ENCODE data around the gene HS1BP3. TPM values are rescaled to one million over a fixed set of nuclear protein-coding genes. Genes with fewer than 3 reads are reported as not detected.

The HS1BP3 gene
- total RNA-seq, 1 donor from 2014 or later = 33.6 TPM

DNA sequence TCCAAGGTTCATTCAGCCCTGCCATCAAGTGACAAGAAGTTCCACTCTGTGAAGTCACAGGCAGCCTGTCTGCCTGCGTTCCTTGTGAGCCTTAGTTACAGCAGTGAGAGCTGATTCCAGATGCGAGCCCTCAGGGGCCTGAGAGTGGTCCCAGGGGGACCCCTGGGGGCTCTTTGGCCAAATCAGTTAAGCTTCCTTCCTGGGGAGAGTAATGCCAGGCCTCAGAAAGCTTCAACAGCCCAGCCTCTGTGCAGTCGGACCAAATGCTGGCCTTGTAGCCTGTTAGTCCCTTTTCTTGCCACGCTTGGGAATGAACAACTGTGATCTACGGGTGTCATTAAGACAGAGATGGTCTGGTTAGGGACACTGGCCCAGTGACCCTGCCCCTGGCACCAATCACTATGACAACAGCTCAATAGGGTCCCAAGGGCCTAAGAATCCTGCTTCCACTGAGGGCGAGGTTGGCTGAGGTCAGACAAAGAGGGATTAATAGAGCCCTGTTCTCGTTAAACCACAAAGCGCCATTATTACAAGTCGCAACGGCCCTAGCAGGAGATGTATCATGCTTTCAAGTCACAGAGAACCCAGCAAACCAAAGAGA is 50.9 kb downstream of the HS1BP3 start:
- no peak overlapping the region for H3K27ac Mint-ChIP-seq (ENCODE audit: unreplicated experiment)
- peaks cover 30% of the 10 kb centered on the region for H3K4me1 Mint-ChIP-seq (ENCODE audit: unreplicated experiment)
- TF ChIP-seq, protein P1, sequence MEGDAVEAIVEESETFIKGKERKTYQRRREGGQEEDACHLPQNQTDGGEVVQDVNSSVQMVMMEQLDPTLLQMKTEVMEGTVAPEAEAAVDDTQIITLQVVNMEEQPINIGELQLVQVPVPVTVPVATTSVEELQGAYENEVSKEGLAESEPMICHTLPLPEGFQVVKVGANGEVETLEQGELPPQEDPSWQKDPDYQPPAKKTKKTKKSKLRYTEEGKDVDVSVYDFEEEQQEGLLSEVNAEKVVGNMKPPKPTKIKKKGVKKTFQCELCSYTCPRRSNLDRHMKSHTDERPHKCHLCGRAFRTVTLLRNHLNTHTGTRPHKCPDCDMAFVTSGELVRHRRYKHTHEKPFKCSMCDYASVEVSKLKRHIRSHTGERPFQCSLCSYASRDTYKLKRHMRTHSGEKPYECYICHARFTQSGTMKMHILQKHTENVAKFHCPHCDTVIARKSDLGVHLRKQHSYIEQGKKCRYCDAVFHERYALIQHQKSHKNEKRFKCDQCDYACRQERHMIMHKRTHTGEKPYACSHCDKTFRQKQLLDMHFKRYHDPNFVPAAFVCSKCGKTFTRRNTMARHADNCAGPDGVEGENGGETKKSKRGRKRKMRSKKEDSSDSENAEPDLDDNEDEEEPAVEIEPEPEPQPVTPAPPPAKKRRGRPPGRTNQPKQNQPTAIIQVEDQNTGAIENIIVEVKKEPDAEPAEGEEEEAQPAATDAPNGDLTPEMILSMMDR (IDR thresholded peaks at IDR 0.05; ENCODE audit: unreplicated experiment) = no peak
- DNase-seq (ENCODE audit: low spot score) = no peak
- H3K27me3 Mint-ChIP-seq (ENCODE audit: unreplicated experiment) = peaks cover 9% of the 10 kb centered on the region
- H3K4me3 Mint-ChIP-seq (ENCODE audit: unreplicated experiment) = no peak overlapping the region
- no peaks in the 10 kb centered on the region for H3K36me3 Mint-ChIP-seq (ENCODE audit: low read depth, unreplicated experiment)
- H3K9me3 Mint-ChIP-seq (ENCODE audit: unreplicated experiment) = no peaks in the 10 kb centered on the region

GRCh38 chr2:20599001-20599600 is 51.8 kb downstream of the HS1BP3 start:
- TF ChIP-seq, protein P1 (IDR thresholded peaks at IDR 0.05; ENCODE audit: unreplicated experiment) = no peak
- Mint-ChIP-seq H3K4me1 (ENCODE audit: unreplicated experiment) (peaks cover 30% of the 10 kb centered on the region), H3K36me3 (ENCODE audit: low read depth, unreplicated experiment) (no peaks in the 10 kb centered on the region), H3K27ac (ENCODE audit: unreplicated experiment) (no peak overlapping the region), H3K9me3 (ENCODE audit: unreplicated experiment) (no peaks in the 10 kb centered on the region), H3K4me3 (ENCODE audit: unreplicated experiment) (no peak overlapping the region), H3K27me3 (ENCODE audit: unreplicated experiment) (peaks cover 11% of the 10 kb centered on the region)
- DNase-seq (ENCODE audit: low spot score) = no peak

DNA sequence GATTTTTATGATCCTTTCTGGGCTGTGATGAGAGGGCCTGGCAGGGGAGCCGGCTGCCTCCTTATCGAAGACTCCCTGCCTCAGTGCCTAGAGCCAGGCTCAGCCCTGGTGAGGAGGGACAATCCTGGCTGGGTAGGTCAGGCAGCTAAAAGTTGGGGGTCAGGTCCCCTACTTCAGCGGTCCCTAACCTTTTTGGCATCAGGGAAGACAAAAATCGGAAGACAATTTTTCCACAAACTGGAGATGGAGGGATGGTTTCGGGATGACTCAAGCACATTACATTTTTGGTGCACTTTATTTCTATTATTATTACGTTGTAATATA is 53.1 kb downstream of the HS1BP3 start:
- Mint-ChIP-seq H3K4me1 (ENCODE audit: unreplicated experiment) (peaks cover 34% of the 10 kb centered on the region), H3K36me3 (ENCODE audit: low read depth, unreplicated experiment) (no peaks in the 10 kb centered on the region), H3K27me3 (ENCODE audit: unreplicated experiment) (peaks cover 17% of the 10 kb centered on the region), H3K9me3 (ENCODE audit: unreplicated experiment) (no peaks in the 10 kb centered on the region), H3K27ac (ENCODE audit: unreplicated experiment) (peak overlapping the region; percentile 83), H3K4me3 (ENCODE audit: unreplicated experiment) (no peak overlapping the region)
- TF ChIP-seq, protein P1 (IDR thresholded peaks at IDR 0.05; ENCODE audit: unreplicated experiment) = no peak
- no peak for DNase-seq (ENCODE audit: low spot score)

- Mint-ChIP-seq H3K9me3 (ENCODE audit: unreplicated experiment) (no peaks in the 10 kb centered on the region), H3K27me3 (ENCODE audit: unreplicated experiment) (peaks cover 18% of the 10 kb centered on the region), H3K27ac (ENCODE audit: unreplicated experiment) (peak overlapping the region; percentile 74), H3K4me1 (ENCODE audit: unreplicated experiment) (peaks cover 34% of the 10 kb centered on the region), H3K4me3 (ENCODE audit: unreplicated experiment) (no peak overlapping the region), H3K36me3 (ENCODE audit: low read depth, unreplicated experiment) (no peaks in the 10 kb centered on the region)
- TF ChIP-seq, protein P1 (IDR thresholded peaks at IDR 0.05; ENCODE audit: unreplicated experiment) = no peak
- DNase-seq (ENCODE audit: low spot score) = no peak
Measured at GRCh38 chr2:20596973-20597859, 53.7 kb downstream of the HS1BP3 start.

Data from endothelial cell (in vitro differentiated cells).